ENCODE data around the gene PRDM16. TPM values are rescaled to one million over a fixed set of nuclear protein-coding genes. Genes with fewer than 3 reads are reported as not detected.

PRDM16 gene
- total and polyA plus RNA-seq, 2 of the 13 experiments (the other 11 are each of a cell fraction or from before 2014, with no cell fraction given): 0.15 to 0.81 TPM

DNA sequence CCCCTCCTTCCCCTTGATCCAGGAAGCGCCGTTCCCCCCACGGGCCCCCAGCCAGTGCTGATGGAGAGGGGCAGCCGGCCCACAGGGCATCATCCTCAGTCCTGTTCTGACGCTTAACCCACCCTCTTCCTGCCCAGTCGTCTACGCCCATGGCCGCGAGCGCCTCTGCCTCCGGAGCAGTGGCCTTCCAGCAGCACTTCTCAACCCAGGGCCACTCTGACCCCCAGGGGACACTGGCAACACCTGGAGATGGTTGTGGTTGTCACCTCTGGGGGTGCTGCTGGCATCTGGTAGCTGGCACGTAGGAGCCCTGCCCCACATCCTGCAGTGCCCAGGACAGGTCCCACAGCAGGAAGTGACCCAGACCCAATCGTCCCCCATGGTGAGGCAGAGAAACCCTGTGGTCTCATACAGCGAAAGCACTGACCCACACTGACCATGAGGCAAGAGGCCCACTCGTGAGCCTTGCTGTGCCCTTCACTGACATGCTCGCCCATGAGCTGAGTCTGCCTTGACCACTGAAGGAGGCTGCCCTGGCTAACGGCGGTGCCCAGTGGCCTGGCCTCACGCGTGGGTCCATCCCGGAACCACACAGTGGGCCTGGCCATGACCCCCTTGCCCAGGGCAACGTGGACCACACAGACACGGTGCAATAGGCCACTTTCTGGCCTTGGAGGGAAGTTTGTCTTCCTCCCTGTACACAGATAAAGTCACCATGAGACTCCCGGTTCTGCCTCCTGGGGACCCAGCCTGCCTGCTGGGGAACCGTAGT, 288.7 kb downstream of the PRDM16 start (continued):
- TF ChIP-seq, protein P1, sequence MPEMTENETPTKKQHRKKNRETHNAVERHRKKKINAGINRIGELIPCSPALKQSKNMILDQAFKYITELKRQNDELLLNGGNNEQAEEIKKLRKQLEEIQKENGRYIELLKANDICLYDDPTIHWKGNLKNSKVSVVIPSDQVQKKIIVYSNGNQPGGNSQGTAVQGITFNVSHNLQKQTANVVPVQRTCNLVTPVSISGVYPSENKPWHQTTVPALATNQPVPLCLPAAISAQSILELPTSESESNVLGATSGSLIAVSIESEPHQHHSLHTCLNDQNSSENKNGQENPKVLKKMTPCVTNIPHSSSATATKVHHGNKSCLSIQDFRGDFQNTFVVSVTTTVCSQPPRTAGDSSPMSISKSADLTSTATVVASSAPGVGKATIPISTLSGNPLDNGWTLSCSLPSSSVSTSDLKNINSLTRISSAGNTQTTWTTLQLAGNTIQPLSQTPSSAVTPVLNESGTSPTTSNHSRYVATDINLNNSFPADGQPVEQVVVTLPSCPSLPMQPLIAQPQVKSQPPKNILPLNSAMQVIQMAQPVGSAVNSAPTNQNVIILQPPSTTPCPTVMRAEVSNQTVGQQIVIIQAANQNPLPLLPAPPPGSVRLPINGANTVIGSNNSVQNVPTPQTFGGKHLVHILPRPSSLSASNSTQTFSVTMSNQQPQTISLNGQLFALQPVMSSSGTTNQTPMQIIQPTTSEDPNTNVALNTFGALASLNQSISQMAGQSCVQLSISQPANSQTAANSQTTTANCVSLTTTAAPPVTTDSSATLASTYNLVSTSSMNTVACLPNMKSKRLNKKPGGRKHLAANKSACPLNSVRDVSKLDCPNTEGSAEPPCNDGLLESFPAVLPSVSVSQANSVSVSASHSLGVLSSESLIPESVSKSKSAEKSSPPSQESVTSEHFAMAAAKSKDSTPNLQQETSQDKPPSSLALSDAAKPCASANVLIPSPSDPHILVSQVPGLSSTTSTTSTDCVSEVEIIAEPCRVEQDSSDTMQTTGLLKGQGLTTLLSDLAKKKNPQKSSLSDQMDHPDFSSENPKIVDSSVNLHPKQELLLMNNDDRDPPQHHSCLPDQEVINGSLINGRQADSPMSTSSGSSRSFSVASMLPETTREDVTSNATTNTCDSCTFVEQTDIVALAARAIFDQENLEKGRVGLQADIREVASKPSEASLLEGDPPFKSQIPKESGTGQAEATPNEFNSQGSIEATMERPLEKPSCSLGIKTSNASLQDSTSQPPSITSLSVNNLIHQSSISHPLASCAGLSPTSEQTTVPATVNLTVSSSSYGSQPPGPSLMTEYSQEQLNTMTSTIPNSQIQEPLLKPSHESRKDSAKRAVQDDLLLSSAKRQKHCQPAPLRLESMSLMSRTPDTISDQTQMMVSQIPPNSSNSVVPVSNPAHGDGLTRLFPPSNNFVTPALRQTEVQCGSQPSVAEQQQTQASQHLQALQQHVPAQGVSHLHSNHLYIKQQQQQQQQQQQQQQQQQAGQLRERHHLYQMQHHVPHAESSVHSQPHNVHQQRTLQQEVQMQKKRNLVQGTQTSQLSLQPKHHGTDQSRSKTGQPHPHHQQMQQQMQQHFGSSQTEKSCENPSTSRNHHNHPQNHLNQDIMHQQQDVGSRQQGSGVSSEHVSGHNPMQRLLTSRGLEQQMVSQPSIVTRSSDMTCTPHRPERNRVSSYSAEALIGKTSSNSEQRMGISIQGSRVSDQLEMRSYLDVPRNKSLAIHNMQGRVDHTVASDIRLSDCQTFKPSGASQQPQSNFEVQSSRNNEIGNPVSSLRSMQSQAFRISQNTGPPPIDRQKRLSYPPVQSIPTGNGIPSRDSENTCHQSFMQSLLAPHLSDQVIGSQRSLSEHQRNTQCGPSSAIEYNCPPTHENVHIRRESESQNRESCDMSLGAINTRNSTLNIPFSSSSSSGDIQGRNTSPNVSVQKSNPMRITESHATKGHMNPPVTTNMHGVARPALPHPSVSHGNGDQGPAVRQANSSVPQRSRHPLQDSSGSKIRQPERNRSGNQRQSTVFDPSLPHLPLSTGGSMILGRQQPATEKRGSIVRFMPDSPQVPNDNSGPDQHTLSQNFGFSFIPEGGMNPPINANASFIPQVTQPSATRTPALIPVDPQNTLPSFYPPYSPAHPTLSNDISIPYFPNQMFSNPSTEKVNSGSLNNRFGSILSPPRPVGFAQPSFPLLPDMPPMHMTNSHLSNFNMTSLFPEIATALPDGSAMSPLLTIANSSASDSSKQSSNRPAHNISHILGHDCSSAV (CRISPR knock-in tag; IDR thresholded peaks at IDR 0.05; ENCODE audit: borderline replicate concordance): no peak
- TF ChIP-seq, protein P2, sequence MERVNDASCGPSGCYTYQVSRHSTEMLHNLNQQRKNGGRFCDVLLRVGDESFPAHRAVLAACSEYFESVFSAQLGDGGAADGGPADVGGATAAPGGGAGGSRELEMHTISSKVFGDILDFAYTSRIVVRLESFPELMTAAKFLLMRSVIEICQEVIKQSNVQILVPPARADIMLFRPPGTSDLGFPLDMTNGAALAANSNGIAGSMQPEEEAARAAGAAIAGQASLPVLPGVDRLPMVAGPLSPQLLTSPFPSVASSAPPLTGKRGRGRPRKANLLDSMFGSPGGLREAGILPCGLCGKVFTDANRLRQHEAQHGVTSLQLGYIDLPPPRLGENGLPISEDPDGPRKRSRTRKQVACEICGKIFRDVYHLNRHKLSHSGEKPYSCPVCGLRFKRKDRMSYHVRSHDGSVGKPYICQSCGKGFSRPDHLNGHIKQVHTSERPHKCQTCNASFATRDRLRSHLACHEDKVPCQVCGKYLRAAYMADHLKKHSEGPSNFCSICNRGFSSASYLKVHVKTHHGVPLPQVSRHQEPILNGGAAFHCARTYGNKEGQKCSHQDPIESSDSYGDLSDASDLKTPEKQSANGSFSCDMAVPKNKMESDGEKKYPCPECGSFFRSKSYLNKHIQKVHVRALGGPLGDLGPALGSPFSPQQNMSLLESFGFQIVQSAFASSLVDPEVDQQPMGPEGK (CRISPR knock-in tag; IDR thresholded peaks at IDR 0.05): 0 out of 2 replicates have a peak, but pooled peaks have one; percentile 16
- no peak for TF ChIP-seq ISL2 (CRISPR knock-in tag; IDR thresholded peaks at IDR 0.05)
- TF ChIP-seq HOXA3 (CRISPR knock-in tag; IDR thresholded peaks at IDR 0.05): peak; percentile 13; the same call in 1 of the 2 replicates
- peak; percentile 41; the same call in 1 of the 2 replicates for TF ChIP-seq ZNF776 (CRISPR knock-in tag; IDR thresholded peaks at IDR 0.05)
- no peak for TF ChIP-seq ZNF101 (CRISPR knock-in tag; IDR thresholded peaks at IDR 0.05; ENCODE audit: borderline replicate concordance, low read depth)
- TF ChIP-seq ZNF335 (CRISPR knock-in tag; IDR thresholded peaks at IDR 0.05): no peak
- no peak for TF ChIP-seq PHF5A (CRISPR knock-in tag; IDR thresholded peaks at IDR 0.05; ENCODE audit: low read depth, unreplicated experiment)
- no peak for TF ChIP-seq NFRKB (IDR thresholded peaks at IDR 0.05)
- TF ChIP-seq, protein P3, sequence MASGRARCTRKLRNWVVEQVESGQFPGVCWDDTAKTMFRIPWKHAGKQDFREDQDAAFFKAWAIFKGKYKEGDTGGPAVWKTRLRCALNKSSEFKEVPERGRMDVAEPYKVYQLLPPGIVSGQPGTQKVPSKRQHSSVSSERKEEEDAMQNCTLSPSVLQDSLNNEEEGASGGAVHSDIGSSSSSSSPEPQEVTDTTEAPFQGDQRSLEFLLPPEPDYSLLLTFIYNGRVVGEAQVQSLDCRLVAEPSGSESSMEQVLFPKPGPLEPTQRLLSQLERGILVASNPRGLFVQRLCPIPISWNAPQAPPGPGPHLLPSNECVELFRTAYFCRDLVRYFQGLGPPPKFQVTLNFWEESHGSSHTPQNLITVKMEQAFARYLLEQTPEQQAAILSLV (CRISPR knock-in tag; IDR thresholded peaks at IDR 0.05; ENCODE audit: borderline replicate concordance): 0 out of 2 replicates have a peak, but pooled peaks have one; percentile 47
- peak; percentile 16; the same call in 1 of the 2 replicates for TF ChIP-seq KDM5B (CRISPR knock-in tag; IDR thresholded peaks at IDR 0.05; ENCODE audit: borderline replicate concordance)
- TF ChIP-seq, protein P4, sequence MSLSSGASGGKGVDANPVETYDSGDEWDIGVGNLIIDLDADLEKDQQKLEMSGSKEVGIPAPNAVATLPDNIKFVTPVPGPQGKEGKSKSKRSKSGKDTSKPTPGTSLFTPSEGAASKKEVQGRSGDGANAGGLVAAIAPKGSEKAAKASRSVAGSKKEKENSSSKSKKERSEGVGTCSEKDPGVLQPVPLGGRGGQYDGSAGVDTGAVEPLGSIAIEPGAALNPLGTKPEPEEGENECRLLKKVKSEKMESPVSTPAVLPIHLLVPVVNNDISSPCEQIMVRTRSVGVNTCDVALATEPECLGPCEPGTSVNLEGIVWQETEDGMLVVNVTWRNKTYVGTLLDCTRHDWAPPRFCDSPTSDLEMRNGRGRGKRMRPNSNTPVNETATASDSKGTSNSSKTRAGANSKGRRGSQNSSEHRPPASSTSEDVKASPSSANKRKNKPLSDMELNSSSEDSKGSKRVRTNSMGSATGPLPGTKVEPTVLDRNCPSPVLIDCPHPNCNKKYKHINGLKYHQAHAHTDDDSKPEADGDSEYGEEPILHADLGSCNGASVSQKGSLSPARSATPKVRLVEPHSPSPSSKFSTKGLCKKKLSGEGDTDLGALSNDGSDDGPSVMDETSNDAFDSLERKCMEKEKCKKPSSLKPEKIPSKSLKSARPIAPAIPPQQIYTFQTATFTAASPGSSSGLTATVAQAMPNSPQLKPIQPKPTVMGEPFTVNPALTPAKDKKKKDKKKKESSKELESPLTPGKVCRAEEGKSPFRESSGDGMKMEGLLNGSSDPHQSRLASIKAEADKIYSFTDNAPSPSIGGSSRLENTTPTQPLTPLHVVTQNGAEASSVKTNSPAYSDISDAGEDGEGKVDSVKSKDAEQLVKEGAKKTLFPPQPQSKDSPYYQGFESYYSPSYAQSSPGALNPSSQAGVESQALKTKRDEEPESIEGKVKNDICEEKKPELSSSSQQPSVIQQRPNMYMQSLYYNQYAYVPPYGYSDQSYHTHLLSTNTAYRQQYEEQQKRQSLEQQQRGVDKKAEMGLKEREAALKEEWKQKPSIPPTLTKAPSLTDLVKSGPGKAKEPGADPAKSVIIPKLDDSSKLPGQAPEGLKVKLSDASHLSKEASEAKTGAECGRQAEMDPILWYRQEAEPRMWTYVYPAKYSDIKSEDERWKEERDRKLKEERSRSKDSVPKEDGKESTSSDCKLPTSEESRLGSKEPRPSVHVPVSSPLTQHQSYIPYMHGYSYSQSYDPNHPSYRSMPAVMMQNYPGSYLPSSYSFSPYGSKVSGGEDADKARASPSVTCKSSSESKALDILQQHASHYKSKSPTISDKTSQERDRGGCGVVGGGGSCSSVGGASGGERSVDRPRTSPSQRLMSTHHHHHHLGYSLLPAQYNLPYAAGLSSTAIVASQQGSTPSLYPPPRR (CRISPR knock-in tag; IDR thresholded peaks at IDR 0.05; ENCODE audit: borderline replicate concordance): no peak
